ENCODE results near the gene VEZT.
A peak's percentile ranks its signal among the peaks of the same experiment; 100 is the strongest.

DNA sequence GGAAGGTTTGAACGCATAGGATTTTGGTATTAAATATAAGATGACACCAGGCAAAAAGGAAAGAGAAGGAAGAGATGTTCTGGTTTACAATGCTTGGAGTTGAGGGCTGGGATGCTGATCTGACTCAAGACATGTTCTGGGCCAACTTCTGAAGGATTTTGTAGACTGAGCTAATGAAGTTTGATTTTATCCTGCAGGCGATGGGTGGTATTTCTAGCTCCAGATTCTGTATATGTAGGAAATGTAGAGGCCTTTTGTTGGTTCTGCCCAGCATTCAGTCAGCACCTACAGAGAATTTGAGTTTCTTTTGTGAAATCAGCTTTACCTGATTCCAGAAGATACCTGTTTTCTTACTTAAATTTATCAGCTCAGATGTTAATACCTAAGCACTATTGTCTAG, 48.2 kb downstream of the VEZT start:
- TF ChIP-seq, protein P1, sequence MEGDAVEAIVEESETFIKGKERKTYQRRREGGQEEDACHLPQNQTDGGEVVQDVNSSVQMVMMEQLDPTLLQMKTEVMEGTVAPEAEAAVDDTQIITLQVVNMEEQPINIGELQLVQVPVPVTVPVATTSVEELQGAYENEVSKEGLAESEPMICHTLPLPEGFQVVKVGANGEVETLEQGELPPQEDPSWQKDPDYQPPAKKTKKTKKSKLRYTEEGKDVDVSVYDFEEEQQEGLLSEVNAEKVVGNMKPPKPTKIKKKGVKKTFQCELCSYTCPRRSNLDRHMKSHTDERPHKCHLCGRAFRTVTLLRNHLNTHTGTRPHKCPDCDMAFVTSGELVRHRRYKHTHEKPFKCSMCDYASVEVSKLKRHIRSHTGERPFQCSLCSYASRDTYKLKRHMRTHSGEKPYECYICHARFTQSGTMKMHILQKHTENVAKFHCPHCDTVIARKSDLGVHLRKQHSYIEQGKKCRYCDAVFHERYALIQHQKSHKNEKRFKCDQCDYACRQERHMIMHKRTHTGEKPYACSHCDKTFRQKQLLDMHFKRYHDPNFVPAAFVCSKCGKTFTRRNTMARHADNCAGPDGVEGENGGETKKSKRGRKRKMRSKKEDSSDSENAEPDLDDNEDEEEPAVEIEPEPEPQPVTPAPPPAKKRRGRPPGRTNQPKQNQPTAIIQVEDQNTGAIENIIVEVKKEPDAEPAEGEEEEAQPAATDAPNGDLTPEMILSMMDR (IDR thresholded peaks at IDR 0.05), result peak in 1 of 4 experiments; percentile 16
- TF ChIP-seq POLR2AphosphoS5 (IDR thresholded peaks at IDR 0.05), result no peak

Measured in gastroesophageal sphincter (tissue), 3 donors.